ENCODE measurements around the gene APBA1.
"Not testable (repeated sequence)": the region's sequence is repeated elsewhere in the genome, so short reads cannot be mapped to it uniquely, and the experiment has no call there.

APBA1 gene

GRCh38 chr9:69433968-69434367, 238.2 kb downstream of the APBA1 start:
- no peak for DNase-seq

GRCh38 chr9:69433392-69433791, 238.8 kb downstream of the APBA1 start:
- DNase-seq: no peak

GRCh38 chr9:69432623-69433022, 239.5 kb downstream of the APBA1 start:
- DNase-seq: no peak

- no peak for DNase-seq
Measured at GRCh38 chr9:69431777-69432176, 240.4 kb downstream of the APBA1 start.

GRCh38 chr9:69431203-69431602, 241.0 kb downstream of the APBA1 start:
- no peak for DNase-seq

GRCh38 chr9:69430206-69430605, 242.0 kb downstream of the APBA1 start:
- no peak for DNase-seq

GRCh38 chr9:69429281-69429680, 242.9 kb downstream of the APBA1 start:
- no peak for DNase-seq

GRCh38 chr9:69428017-69428785, 244.0 kb downstream of the APBA1 start:
- no peak for DNase-seq

GRCh38 chr9:69427286-69427685, 244.9 kb downstream of the APBA1 start:
- no peak for DNase-seq

GRCh38 chr9:69425136-69425801, 246.9 kb downstream of the APBA1 start:
- no peak for DNase-seq

- no peak for DNase-seq
Measured at GRCh38 chr9:69421908-69422801, 250.0 kb downstream of the APBA1 start.

- no peak for DNase-seq
Measured at GRCh38 chr9:69420611-69421270, 251.4 kb downstream of the APBA1 start.

- DNase-seq: no peak
Measured at GRCh38 chr9:69412741-69413150, 259.4 kb downstream of the APBA1 start.

GRCh38 chr9:69411931-69412740, 260.0 kb downstream of the APBA1 start:
- DNase-seq: no peak

- DNase-seq: no peak
Measured at GRCh38 chr9:69411246-69411645, 260.9 kb downstream of the APBA1 start.

GRCh38 chr9:69409936-69410335, 262.2 kb downstream of the APBA1 start:
- DNase-seq: not testable (repeated sequence)

- DNase-seq: no peak
Measured at GRCh38 chr9:69400470-69400869, 271.7 kb downstream of the APBA1 start.

GRCh38 chr9:69397384-69398214, 274.6 kb downstream of the APBA1 start:
- no peak for DNase-seq

- DNase-seq: no peak
Measured at GRCh38 chr9:69396759-69397158, 275.4 kb downstream of the APBA1 start.

GRCh38 chr9:69395718-69396117, 276.5 kb downstream of the APBA1 start:
- DNase-seq: no peak

- DNase-seq: no peak
Measured at GRCh38 chr9:69393425-69393824, 278.7 kb downstream of the APBA1 start.

Measured in activated CD4-positive, alpha-beta T cell treated with anti-CD3 and anti-CD28 coated beads for 1 hour (primary cell).